IMR-90 (cell line): ENCODE measurements around the gene CELF5. TPM values are rescaled to one million over a fixed set of nuclear protein-coding genes. Genes with fewer than 3 reads are reported as not detected.
A peak's percentile ranks its signal among the peaks of the same experiment; 100 is the strongest.

Experiments used
- ATAC-seq: fragments of 200-7000 bp; cut with Tn5 transposase; 2 replicates; pipeline ENCODE4 v1.9.1; 2020; ENCODE audit warnings: low read depth, mild to moderate bottlenecking, moderate library complexity
- BruUV-seq: library from RNA; stranded (reverse); fragments of 400-500 nt; replicated peaks from 2 replicates; lab custom pipeline; 2021; lab: Mats Ljungman, UMichigan
- CTCF ChIA-PET: fragments of 300-600 bp; formaldehyde crosslinking; extraction: SDS; loops from one replicate; lab custom pipeline; 2021; ENCODE audit warnings: antibody characterized with exemption; lab: Yijun Ruan, JAX
- POLR2A ChIA-PET: fragments of 300-600 bp; sonication (Branson Sonifier 250); formaldehyde crosslinking; loops from one replicate; lab custom pipeline; 2022; ENCODE audit warnings: antibody characterized with exemption; ENCODE audit not compliant: unreplicated experiment; lab: Charles Lee
- DNase-seq: peaks from one replicate; pipeline ENCODE4 v3.0.0; 2013
- H2AFZ ChIP-seq: replicated peaks from 2 replicates; pipeline ENCODE3; 2013; ENCODE audit warnings: low read length, mild to moderate bottlenecking; ENCODE audit not compliant: poor library complexity
- H2AK5ac ChIP-seq: 2 replicates; pipeline ENCODE4 v1.6.1; 2013; ENCODE audit warnings: low read depth, low read length, inconsistent platforms
- H2AK9ac ChIP-seq: replicated peaks from 2 replicates; pipeline ENCODE3; 2013; ENCODE audit warnings: mild to moderate bottlenecking, low read depth, low read length, moderate library complexity; ENCODE audit not compliant: poor library complexity
- H2BK120ac ChIP-seq: 2 replicates; pipeline ENCODE4 v1.6.1; 2013; ENCODE audit warnings: low read depth, low read length, inconsistent platforms
- H2BK15ac ChIP-seq: 3 replicates; pipeline ENCODE4 v1.6.1; 2013; ENCODE audit warnings: low read depth, low read length, inconsistent platforms
- H2BK20ac ChIP-seq: 2 replicates; pipeline ENCODE4 v1.6.1; 2013; ENCODE audit warnings: low read depth, mild to moderate bottlenecking, inconsistent platforms, low read length, moderate library complexity
- H2BK5ac ChIP-seq: 2 replicates; pipeline ENCODE4 v1.6.1; 2013; ENCODE audit warnings: mild to moderate bottlenecking, low read depth, low read length, inconsistent platforms; ENCODE audit not compliant: poor library complexity, severe bottlenecking
- H3K14ac ChIP-seq: replicated peaks from 2 replicates; pipeline ENCODE4 v1.6.1; 2013; ENCODE audit warnings: low read depth, low read length, inconsistent platforms
- H3K18ac ChIP-seq: 2 replicates; pipeline ENCODE4 v1.6.1; 2013; ENCODE audit warnings: low read depth, low read length, control low read depth
- H3K23ac ChIP-seq: 2 replicates; pipeline ENCODE4 v1.6.1; 2013; ENCODE audit warnings: low read depth, low read length, inconsistent platforms
- H3K27ac ChIP-seq: 2 replicates; pipeline ENCODE4 v1.5.1; 2013; ENCODE audit warnings: mild to moderate bottlenecking, control low read depth, low read length; ENCODE audit not compliant: insufficient read depth
- H3K27me3 ChIP-seq: 2 replicates; pipeline ENCODE4 v1.6.1; 2013; ENCODE audit warnings: low read length; ENCODE audit not compliant: control insufficient read depth, insufficient read depth
- H3K36me3 ChIP-seq: 2 replicates; pipeline ENCODE4 v1.6.1; 2013; ENCODE audit warnings: low read length, mixed read lengths; ENCODE audit not compliant: control insufficient read depth, insufficient read depth
- H3K4ac ChIP-seq: 2 replicates; pipeline ENCODE4 v1.6.1; 2013; ENCODE audit warnings: low read depth, low read length, inconsistent platforms
- H3K4me1 ChIP-seq: 2 replicates; pipeline ENCODE4 v1.6.1; 2013; ENCODE audit warnings: low read length, mixed read lengths; ENCODE audit not compliant: control insufficient read depth, insufficient read depth
- H3K4me2 ChIP-seq: 2 replicates; pipeline ENCODE4 v1.6.1; 2013; ENCODE audit warnings: low read depth, mild to moderate bottlenecking, control low read depth, low read length, moderate library complexity
- H3K4me3 ChIP-seq: 2 replicates; pipeline ENCODE4 v1.5.1; 2013; ENCODE audit warnings: low read depth, mild to moderate bottlenecking, control low read depth, low read length, moderate library complexity; ENCODE audit not compliant: insufficient read depth
- H3K56ac ChIP-seq: 2 replicates; pipeline ENCODE4 v1.6.1; 2013; ENCODE audit warnings: low read length, inconsistent platforms; ENCODE audit not compliant: insufficient read depth; ENCODE audit errors: extremely low read depth
- H3K79me1 ChIP-seq, 2 experiments: 2 replicates each; pipeline ENCODE4 v1.6.1; 2013; ENCODE audit warnings: low read length in 2 of 2, inconsistent platforms in 1 of 2, low read depth in 1 of 2
- H3K9ac ChIP-seq: 2 replicates; pipeline ENCODE4 v1.6.1; 2013; ENCODE audit warnings: low read depth, low read length, control low read depth
- H3K9me1 ChIP-seq: 2 replicates; pipeline ENCODE4 v1.6.1; 2013; ENCODE audit warnings: low read length, inconsistent platforms; ENCODE audit not compliant: insufficient read depth
- H3K9me3 ChIP-seq: 2 replicates; pipeline ENCODE4 v1.6.1; 2013; ENCODE audit warnings: low read length; ENCODE audit not compliant: control insufficient read depth, insufficient read depth
- H4K20me1 ChIP-seq: 2 replicates; pipeline ENCODE4 v1.6.1; 2013; ENCODE audit warnings: low read length, inconsistent platforms; ENCODE audit not compliant: insufficient read depth
- H4K5ac ChIP-seq: 2 replicates; pipeline ENCODE4 v1.6.1; 2013; ENCODE audit warnings: mild to moderate bottlenecking, low read depth, low read length, control low read depth
- H4K8ac ChIP-seq, 2 experiments: 2 replicates each; pipeline ENCODE4 v1.6.1; 2013; ENCODE audit warnings: low read depth in 2 of 2, low read length in 2 of 2, control low read depth in 1 of 2, inconsistent platforms in 1 of 2
- H4K91ac ChIP-seq: 2 replicates; pipeline ENCODE4 v1.6.1; 2013; ENCODE audit warnings: low read depth, low read length, inconsistent platforms; ENCODE audit not compliant: insufficient read depth
- CEBPB ChIP-seq: IDR thresholded peaks from 2 replicates; pipeline ENCODE4 v1.6.1; 2012; ENCODE audit warnings: low read depth, low read length, improper control_type of control experiment
- CHD1 ChIP-seq: IDR thresholded peaks from 2 replicates; pipeline ENCODE4 v1.6.1; 2012; ENCODE audit warnings: low read depth, low read length, improper control_type of control experiment
- CTCF ChIP-seq: conservative IDR thresholded peaks from 2 replicates; pipeline ENCODE4 v1.5.1; 2012; ENCODE audit warnings: mild to moderate bottlenecking, low read depth, low read length, improper control_type of control experiment
- ELK1 ChIP-seq: fragments of 150-350 bp; IDR thresholded peaks from 2 replicates; pipeline ENCODE4 v1.6.1; 2016; ENCODE audit warnings: low read depth, mild to moderate bottlenecking, low read length, moderate library complexity, borderline replicate concordance
- MAFK ChIP-seq: IDR thresholded peaks from 2 replicates; pipeline ENCODE4 v1.6.1; 2012; ENCODE audit warnings: low read depth, low read length, improper control_type of control experiment
- MAZ ChIP-seq: IDR thresholded peaks from 2 replicates; pipeline ENCODE4 v1.6.1; 2012; ENCODE audit warnings: low read depth, mild to moderate bottlenecking, low read length, improper control_type of control experiment, moderate library complexity, borderline replicate concordance
- NFE2L2 ChIP-seq: fragments of 150-350 bp; IDR thresholded peaks from 2 replicates; pipeline ENCODE4 v1.6.1; 2016; ENCODE audit warnings: low read depth, mild to moderate bottlenecking, low read length
- POLR2A ChIP-seq: IDR thresholded peaks from 2 replicates; pipeline ENCODE4 v1.6.1; 2012; ENCODE audit warnings: mild to moderate bottlenecking, low read depth, low read length
- RAD21 ChIP-seq: IDR thresholded peaks from 2 replicates; pipeline ENCODE4 v1.6.1; 2012; ENCODE audit warnings: low read length, improper control_type of control experiment
- whole genome bisulfite sequencing, 2 experiments: methylation state at CpG; one replicate each; pipeline versions ENCODE4 v1.1.5 to v1.1.7; 2013; ENCODE audit warnings: missing lambda C conversion rate in 2 of 2; ENCODE audit not compliant: insufficient read length in 1 of 2; ENCODE audit errors: extremely low coverage in 2 of 2; 5-methylcytosine and 5-hydroxymethylcytosine counted together
- dilution Hi-C: fragments of 300-500 bp; cut with HindIII; formaldehyde crosslinking; loops from one replicate; pipeline ENCODE4 v1.14.3; 2018; ENCODE audit warnings: low sequenced_read_pairs; ENCODE audit not compliant: unreplicated experiment
- in situ Hi-C: fragments of 300-500 bp; cut with MboI; formaldehyde crosslinking; loops from 3 replicates; pipeline ENCODE4 v1.14.3; 2019; ENCODE audit warnings: low sequenced_read_pairs, inconsistent platforms, mixed read lengths
- intact Hi-C: fragments of 100-400 bp; cut with micrococcal nuclease; formaldehyde crosslinking; loops from 2 replicates; pipeline ENCODE4 v1.10.0; 2022
- polyA plus RNA-seq, 3 experiments: library from polyadenylated mRNA; depleted of rRNA; stranded (reverse); fragments of >200 nt; gene quantifications; 2 replicates each; pipeline ENCODE4 v1.2.3, GENCODE V29; 2012; ENCODE audit warnings: low replicate concordance in 1 of 3
- total RNA-seq: library from RNA; depleted of rRNA; stranded (reverse); fragments of >200 nt; gene quantifications from 2 replicates; pipeline ENCODE4 v1.2.3, GENCODE V29; 2012
- TF ChIP-seq, protein P1 (sequence below): fragments of 150-350 bp; IDR thresholded peaks from 2 replicates; pipeline ENCODE4 v1.6.1; 2017; ENCODE audit warnings: mild to moderate bottlenecking, antibody characterized with exemption, low read length, low read depth

Gene CELF5
- total and polyA plus RNA-seq, 2 of the 4 experiments (the other 2 are of a cell fraction): 0.02 TPM; not detected in 1

GRCh38 chr19:3203805-3204645, 20.4 kb upstream of the CELF5 start (continued):
- TF ChIP-seq, protein P1, sequence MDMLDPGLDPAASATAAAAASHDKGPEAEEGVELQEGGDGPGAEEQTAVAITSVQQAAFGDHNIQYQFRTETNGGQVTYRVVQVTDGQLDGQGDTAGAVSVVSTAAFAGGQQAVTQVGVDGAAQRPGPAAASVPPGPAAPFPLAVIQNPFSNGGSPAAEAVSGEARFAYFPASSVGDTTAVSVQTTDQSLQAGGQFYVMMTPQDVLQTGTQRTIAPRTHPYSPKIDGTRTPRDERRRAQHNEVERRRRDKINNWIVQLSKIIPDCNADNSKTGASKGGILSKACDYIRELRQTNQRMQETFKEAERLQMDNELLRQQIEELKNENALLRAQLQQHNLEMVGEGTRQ: no peak

GRCh38 chr19:3204646-3205275, 19.7 kb upstream of the CELF5 start:
- H4K8ac ChIP-seq: no peak overlapping the region
- H4K91ac ChIP-seq: no peak overlapping the region
- H3K27ac ChIP-seq: no peak overlapping the region
- H3K14ac ChIP-seq: no peak overlapping the region
- intact Hi-C loops (no loop called here), in situ Hi-C loops (no loop called here), dilution Hi-C loops (no loop called here)
- ATAC-seq (no peak), DNase-seq (no peak)
- no peak overlapping the region for H2AK5ac ChIP-seq
- H2BK5ac ChIP-seq: no peak overlapping the region
- no peaks in the 10 kb centered on the region for H4K20me1 ChIP-seq
- no peak overlapping the region for H3K18ac ChIP-seq
- 95% methylated on average over 28 of the region's 35 CpGs; no CpG with 5 or more reads in 1 of the 2 experiments for WGBS, 2 experiments
- H2BK15ac ChIP-seq: no peak overlapping the region
- no peak overlapping the region for H3K23ac ChIP-seq
- no peak overlapping the region for H2BK20ac ChIP-seq
- TF ChIP-seq, protein P1: no peak
- TF ChIP-seq MAFK (no peak), CHD1 (no peak), RAD21 (no peak), ELK1 (no peak), MAZ (no peak), CTCF (no peak), POLR2A (no peak), NFE2L2 (no peak), CEBPB (no peak)
- H2BK120ac ChIP-seq: no peak overlapping the region
- no peak overlapping the region for H3K9ac ChIP-seq
- no peaks in the 10 kb centered on the region for H3K9me3 ChIP-seq
- no peaks in the 10 kb centered on the region; a peak in 1 of 4 replicates for H3K79me1 ChIP-seq
- H2AK9ac ChIP-seq: peak overlapping the region; percentile 37
- H3K9me1 ChIP-seq: no peaks in the 10 kb centered on the region
- ChIA-PET CTCF (no interaction called here), POLR2A (no interaction called here)
- no peaks in the 10 kb centered on the region for H3K27me3 ChIP-seq
- H3K4me1 ChIP-seq: no peaks in the 10 kb centered on the region
- H3K4me2 ChIP-seq: no peak overlapping the region
- no TSS peak for BruUV-seq
- no peak overlapping the region for H2AFZ ChIP-seq
- no peak overlapping the region for H4K5ac ChIP-seq
- H3K4me3 ChIP-seq: no peak overlapping the region
- H3K4ac ChIP-seq: no peak overlapping the region
- no peak overlapping the region for H3K56ac ChIP-seq
- peaks cover 36% of the 10 kb centered on the region for H3K36me3 ChIP-seq
